ENCODE measurements around the gene SLC40A1.
A peak's percentile ranks its signal among the peaks of the same experiment; 100 is the strongest.

SLC40A1 gene

DNA sequence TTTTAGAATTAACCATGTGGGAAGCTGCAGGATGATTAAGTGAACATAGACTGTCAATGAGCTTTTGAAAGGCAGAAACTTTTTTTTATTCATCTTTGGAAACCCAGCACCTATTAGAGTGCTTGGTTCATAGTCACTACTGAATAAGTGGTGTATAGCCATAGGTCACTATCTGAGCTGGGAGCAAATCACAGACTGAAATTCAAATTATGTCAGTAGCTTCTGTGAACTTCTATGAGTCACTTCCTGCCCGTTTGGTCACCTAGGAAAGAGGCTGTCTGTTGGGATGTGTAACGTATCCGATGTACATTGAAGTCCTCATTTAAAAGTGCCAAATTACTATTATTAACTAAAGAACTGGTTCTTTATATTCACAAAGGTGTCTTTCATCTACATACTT, 20.5 kb upstream of the SLC40A1 start:
- DNase-seq (ENCODE audit: low spot score): peak; percentile 10

GRCh38 chr2:189599245-189599644, 18.7 kb upstream of the SLC40A1 start:
- no peak for DNase-seq (ENCODE audit: low spot score)

GRCh38 chr2:189595417-189595816, 14.8 kb upstream of the SLC40A1 start:
- peak; percentile 22 for DNase-seq (ENCODE audit: low spot score)

DNA sequence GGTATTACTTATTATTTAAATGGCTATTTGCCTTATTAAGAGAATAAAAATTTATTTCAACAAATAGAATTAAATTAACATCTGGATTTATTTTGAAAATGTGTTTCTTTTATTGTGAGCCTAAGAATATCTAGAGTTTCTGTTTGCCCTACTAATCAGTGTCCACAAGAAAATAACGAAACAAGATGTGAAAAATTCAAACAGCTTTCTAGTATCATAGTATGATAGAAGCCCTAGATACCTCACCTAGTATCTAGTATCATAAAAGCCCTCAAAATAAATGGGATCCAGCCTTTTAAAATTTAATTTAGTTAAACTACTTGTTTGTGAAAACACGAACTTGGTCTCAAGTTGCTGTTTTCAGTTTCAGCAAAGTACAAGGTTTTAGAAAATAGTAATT, 13.7 kb upstream of the SLC40A1 start:
- no peak for DNase-seq (ENCODE audit: low spot score)

- no peak for DNase-seq (ENCODE audit: low spot score)
These were observed 12.5 kb upstream of the SLC40A1 start for GRCh38 chr2:189593115-189593514.

GRCh38 chr2:189592353-189592984, 11.9 kb upstream of the SLC40A1 start:
- no peak for DNase-seq (ENCODE audit: low spot score)

- DNase-seq (ENCODE audit: low spot score): no peak
These were observed 7.2 kb upstream of the SLC40A1 start for GRCh38 chr2:189587780-189588179.

- no peak for DNase-seq (ENCODE audit: low spot score)
These were observed 4.7 kb upstream of the SLC40A1 start for GRCh38 chr2:189585226-189585756.

DNA sequence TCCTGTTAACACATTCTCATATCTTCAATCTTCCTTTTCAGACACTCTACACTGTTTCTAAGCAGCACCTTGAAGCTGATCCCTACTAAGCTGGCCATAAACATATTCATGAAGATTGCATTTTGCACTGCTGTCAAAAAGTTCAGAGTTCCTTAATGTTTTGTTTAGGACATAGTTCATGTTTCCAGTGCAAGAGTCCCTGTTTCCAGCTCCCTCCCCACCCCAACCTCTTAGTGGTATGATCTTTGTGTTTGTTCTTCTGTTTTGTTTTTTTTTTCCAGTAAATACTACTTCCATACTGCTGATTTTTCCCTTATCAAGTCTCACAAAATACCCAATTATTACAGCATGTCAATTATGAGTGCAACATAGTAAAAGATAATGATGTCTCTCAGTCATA, 4.1 kb upstream of the SLC40A1 start:
- DNase-seq (ENCODE audit: low spot score): no peak

GRCh38 chr2:189583227-189584198, 2.9 kb upstream of the SLC40A1 start:
- no peak for DNase-seq (ENCODE audit: low spot score)

- no peak for DNase-seq (ENCODE audit: low spot score)
These were observed 2.2 kb upstream of the SLC40A1 start for GRCh38 chr2:189582809-189583192.

GRCh38 chr2:189582140-189582808, 1.7 kb upstream of the SLC40A1 start:
- no peak for DNase-seq (ENCODE audit: low spot score)

DNA sequence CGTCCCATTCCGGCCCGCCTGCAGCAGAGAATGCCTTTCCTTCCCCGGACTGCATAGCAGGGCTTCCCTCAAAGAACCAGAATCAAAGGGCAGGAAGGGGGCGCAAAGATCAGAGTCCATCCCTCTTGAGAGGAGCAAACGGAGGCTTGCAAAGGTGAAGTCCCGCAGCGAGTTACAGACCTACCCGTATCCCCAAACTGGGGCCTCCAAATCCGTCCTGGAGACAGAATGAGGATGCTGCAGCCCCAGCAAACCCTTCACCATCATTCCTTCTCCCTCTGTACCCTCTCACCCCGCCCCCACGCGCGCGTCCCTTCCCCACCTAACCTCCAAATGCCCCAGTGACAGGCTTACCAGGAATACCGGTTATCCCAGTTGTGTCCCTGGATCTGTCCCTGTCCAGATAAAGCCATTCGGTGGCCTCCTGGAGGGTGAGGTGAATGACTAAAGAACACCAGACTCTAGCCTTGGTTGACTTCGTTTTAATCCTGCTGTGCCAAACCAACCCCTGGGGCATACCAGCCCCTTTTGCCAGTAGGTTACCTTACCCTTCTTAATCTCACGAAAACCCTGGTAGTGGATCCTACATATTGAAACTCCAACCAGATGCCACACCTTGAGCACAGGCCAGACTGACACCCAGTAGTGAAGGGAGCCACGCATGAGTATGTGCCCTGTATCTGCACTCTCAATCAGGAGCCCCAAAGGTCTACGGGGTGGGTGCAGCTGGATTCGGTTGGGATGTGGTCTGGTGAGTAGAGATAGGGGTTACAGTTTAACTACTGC, 961 bp upstream of the SLC40A1 start:
- peak; percentile 9 for DNase-seq (ENCODE audit: low spot score)

DNA sequence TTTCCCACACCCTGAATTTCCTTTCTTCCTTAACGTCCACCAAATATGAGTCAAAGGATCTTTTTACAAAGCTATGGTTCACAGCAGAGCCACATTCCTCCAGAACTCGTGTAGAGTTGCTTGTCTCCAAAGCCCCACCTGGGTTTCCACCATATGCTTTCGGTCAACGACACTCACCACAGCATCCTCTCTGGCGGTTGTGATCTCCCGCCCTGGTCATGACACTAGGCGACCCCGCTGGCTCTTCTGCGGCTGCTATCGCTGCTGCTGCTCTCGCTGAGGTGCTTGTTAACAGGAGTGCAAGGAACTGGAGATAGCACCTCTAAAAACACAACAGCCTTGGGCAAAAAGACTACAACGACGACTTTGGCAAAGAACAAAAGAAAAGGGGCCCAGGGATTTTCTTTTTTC, 340 bp downstream of the SLC40A1 start:
- peak; percentile 13 for DNase-seq (ENCODE audit: low spot score)

DNA sequence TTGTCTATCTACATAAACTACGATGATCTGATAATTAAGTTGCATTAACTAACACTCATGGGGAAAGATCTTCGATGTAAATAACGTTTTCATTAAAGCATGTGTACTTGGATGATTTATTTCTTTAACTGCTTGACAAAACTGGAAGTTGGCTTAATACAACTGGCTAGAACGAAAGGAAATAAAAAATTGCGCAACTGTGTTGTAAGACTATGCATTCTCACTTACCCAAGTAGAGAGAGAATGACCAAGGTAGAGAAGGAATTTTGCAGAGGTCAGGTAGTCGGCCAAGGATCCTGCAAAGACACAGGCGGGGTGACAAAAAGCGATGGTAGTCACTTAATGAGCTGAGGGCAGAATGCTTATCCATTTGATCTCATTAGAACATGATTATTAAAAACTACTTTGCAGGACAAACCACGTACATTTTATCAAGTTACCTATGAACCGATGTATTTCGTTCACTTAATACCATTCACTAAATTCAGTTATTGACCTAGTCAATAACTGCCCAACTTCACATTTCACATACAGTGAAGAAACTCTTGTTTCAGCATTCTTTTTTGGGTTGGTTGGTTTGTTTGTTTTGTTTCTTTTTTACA, 900 bp downstream of the SLC40A1 start:
- DNase-seq (ENCODE audit: low spot score): no peak

DNA sequence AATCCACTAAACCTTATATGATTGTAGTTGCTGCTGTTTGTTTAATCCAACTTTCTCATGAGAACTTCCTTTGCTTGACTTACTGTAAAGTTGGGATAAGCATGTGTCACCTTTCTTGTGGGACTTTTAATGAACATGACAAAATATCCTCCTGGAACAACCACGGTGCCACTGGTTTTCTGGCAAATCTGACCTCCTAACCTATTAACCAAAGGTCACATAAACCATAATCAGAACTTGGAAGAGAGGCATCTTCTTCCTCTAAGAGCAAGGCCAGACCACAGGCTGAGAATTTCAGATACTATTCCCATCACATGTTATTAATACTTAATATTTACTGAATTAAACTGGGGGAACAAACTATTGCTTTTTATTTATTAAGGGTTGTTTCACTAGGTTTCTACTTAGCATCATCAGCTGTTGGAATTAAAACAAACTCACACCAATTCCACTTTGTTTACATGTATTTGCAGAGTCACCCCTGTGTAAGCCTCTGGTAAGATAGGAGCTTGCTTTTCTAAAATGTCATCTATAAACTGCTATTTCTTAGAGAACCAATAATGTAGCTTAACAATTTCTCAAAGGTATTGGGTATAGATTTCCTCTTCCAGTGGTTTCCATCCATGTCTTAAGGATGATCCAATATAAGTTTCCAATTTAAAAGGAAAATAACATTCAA, 2.2 kb downstream of the SLC40A1 start:
- DNase-seq (ENCODE audit: low spot score): no peak

DNA sequence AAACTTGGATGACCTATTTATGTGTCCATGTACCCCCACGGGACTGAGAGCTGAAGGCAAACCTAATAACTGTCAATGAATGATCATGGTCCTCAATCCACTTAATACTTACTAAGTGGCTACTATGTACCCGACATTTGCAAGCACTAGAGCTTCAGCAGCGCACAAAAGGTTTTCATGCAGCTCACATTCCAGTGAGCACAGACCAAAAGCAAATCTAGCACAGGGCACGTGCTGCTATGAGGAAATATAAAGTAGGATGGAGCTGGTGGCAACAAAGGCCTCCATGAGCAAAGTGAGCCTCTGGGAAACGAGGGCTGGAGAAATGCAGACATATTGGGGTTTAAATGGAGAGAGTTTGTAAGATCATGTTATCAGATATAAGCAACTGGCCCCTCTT, 3.5 kb downstream of the SLC40A1 start:
- no peak for DNase-seq (ENCODE audit: low spot score)

DNA sequence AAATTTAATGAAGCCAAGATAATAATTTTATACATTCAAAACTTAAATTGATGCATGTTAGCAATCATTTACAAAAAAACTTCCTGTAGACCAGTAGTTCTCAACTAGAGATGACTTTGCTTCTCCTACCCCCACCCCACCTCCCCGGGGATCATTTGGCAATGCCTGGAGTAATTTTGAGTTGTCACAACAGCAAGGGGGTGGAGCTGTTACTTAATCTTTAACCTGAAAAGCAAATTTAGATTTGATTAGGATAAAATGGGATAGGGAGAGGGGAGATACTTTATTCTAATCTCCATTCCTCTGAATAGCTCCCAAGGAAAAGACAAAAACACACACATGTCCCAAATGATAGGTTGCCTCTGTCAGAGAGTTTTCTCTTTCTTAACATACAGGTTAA, 4.2 kb downstream of the SLC40A1 start:
- no peak for DNase-seq (ENCODE audit: low spot score)

DNA sequence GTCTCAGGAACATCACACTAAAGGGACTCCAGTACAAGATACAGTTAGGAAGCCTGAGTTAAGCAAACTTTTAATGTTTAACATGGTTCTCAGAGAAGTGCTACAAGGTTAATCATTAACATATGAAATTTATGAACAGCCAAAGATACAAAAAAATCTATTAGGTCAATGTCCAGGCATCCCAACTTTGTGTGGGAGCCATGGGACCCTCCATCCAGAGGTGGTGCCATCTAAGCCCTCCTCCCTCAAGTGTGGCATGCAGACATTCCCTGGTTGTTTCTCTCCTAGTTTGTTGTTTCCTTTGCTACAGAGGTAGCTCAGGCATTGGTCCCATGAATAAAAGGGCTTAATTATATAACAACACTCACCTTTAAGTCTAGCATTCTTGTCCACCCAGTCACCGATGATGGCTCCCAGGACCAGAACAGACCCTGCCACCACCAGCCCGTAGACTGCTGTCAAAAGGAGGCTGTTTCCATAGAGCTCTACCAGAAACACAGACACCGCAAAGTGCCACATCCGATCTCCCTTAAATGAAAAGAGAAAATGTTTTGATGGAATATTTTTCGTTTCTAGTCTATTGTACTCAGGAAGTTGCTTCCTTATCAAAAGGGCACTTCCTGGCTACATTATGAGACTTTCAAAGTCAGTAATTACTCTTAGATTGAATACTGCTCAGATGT, 5.7 kb downstream of the SLC40A1 start:
- no peak for DNase-seq (ENCODE audit: low spot score)

GRCh38 chr2:189570570-189571031, 10.0 kb downstream of the SLC40A1 start:
- DNase-seq (ENCODE audit: low spot score): no peak
